ENCODE results near the gene RYR3.

Gene RYR3

GRCh38 chr15:33730815-33731214, 420.0 kb downstream of the RYR3 start:
- Histone ChIP-seq H3K27me3 (ENCODE audit: low read length) (no peaks in the 10 kb centered on the region), H2AFZ (ENCODE audit: low read depth, low read length, severe bottlenecking) (no peak overlapping the region), H3K79me2 (ENCODE audit: insufficient read depth, low read length) (no peaks in the 10 kb centered on the region), H3K36me3 (ENCODE audit: low read length) (no peaks in the 10 kb centered on the region), H3K9me3 (ENCODE audit: insufficient read depth, low read length) (no peaks in the 10 kb centered on the region), H3K4me3 (ENCODE audit: insufficient read depth, low read length, poor library complexity, severe bottlenecking) (no peak overlapping the region), H3K9me2 (replicated peaks; ENCODE audit: insufficient read depth, low read length) (no peaks in the 10 kb centered on the region), H3F3A (ENCODE audit: insufficient read depth) (no peaks in the 10 kb centered on the region), H3K27ac (ENCODE audit: low read depth, low read length) (no peak overlapping the region), H3K4me2 (ENCODE audit: low read depth, low read length, poor library complexity, severe bottlenecking) (no peak overlapping the region), H3K9ac (ENCODE audit: low read length) (no peak overlapping the region), H4K20me1 (ENCODE audit: low read depth, low read length) (no peaks in the 10 kb centered on the region)
- no peak for TF ChIP-seq EZH2phosphoT487 (conservative IDR thresholded peaks at IDR 0.05; ENCODE audit: low read length)
- no peak for TF ChIP-seq CTCF (IDR thresholded peaks at IDR 0.05; ENCODE audit: insufficient read depth, low read length, poor library complexity, severe bottlenecking)

- Histone ChIP-seq H4K20me1 (ENCODE audit: low read depth, low read length) (no peaks in the 10 kb centered on the region), H2AFZ (ENCODE audit: low read depth, low read length, severe bottlenecking) (no peak overlapping the region), H3K36me3 (ENCODE audit: low read length) (no peaks in the 10 kb centered on the region), H3K4me2 (ENCODE audit: low read depth, low read length, poor library complexity, severe bottlenecking) (no peak overlapping the region), H3K79me2 (ENCODE audit: insufficient read depth, low read length) (no peaks in the 10 kb centered on the region), H3K27me3 (ENCODE audit: low read length) (no peaks in the 10 kb centered on the region), H3K4me3 (ENCODE audit: insufficient read depth, low read length, poor library complexity, severe bottlenecking) (no peak overlapping the region), H3K27ac (ENCODE audit: low read depth, low read length) (no peak overlapping the region), H3F3A (ENCODE audit: insufficient read depth) (no peaks in the 10 kb centered on the region), H3K9me2 (replicated peaks; ENCODE audit: insufficient read depth, low read length) (no peaks in the 10 kb centered on the region), H3K9me3 (ENCODE audit: insufficient read depth, low read length) (no peaks in the 10 kb centered on the region), H3K9ac (ENCODE audit: low read length) (no peak overlapping the region)
- no peak for TF ChIP-seq EZH2phosphoT487 (conservative IDR thresholded peaks at IDR 0.05; ENCODE audit: low read length)
- no peak for TF ChIP-seq CTCF (IDR thresholded peaks at IDR 0.05; ENCODE audit: insufficient read depth, low read length, poor library complexity, severe bottlenecking)
Measured at GRCh38 chr15:33735143-33735542, 424.4 kb downstream of the RYR3 start.

GRCh38 chr15:33735637-33736247, 425.0 kb downstream of the RYR3 start:
- H3K9me2 ChIP-seq (replicated peaks; ENCODE audit: insufficient read depth, low read length): no peaks in the 10 kb centered on the region
- H3K27me3 ChIP-seq (ENCODE audit: low read length): no peaks in the 10 kb centered on the region
- no peaks in the 10 kb centered on the region for H4K20me1 ChIP-seq (ENCODE audit: low read depth, low read length)
- H3K79me2 ChIP-seq (ENCODE audit: insufficient read depth, low read length): no peaks in the 10 kb centered on the region
- H3K36me3 ChIP-seq (ENCODE audit: low read length): no peaks in the 10 kb centered on the region
- TF ChIP-seq CTCF (IDR thresholded peaks at IDR 0.05; ENCODE audit: insufficient read depth, low read length, poor library complexity, severe bottlenecking): peak; percentile 44
- no peak for TF ChIP-seq EZH2phosphoT487 (conservative IDR thresholded peaks at IDR 0.05; ENCODE audit: low read length)
- no peak overlapping the region for H2AFZ ChIP-seq (ENCODE audit: low read depth, low read length, severe bottlenecking)
- H3K4me3 ChIP-seq (ENCODE audit: insufficient read depth, low read length, poor library complexity, severe bottlenecking): no peak overlapping the region
- no peak overlapping the region for H3K4me2 ChIP-seq (ENCODE audit: low read depth, low read length, poor library complexity, severe bottlenecking)
- no peak overlapping the region for H3K27ac ChIP-seq (ENCODE audit: low read depth, low read length)
- no peak overlapping the region for H3K9ac ChIP-seq (ENCODE audit: low read length)
- no peaks in the 10 kb centered on the region for H3K9me3 ChIP-seq (ENCODE audit: insufficient read depth, low read length)
- no peaks in the 10 kb centered on the region for H3F3A ChIP-seq (ENCODE audit: insufficient read depth)

Measured in SU-DHL-6 (cell line).